Stimulated activated CD4-positive, alpha-beta T cell treated with anti-CD3 and anti-CD28 coated beads, Interleukin-4, amount 100 ng/mL, for 48 hours (primary cell): Measurements from ENCODE around the gene CAND2.

Experiments
- DNase-seq, 2 donors: peaks; one replicate each; pipeline ENCODE4 v3.0.0-alpha.2; 2020; ENCODE audit warnings: low read depth in 2 of 2

Gene CAND2

GRCh38 chr3:12796171-12797123, at the start of gene CAND2:
CAND2 (plus strand) TSS chr3:12796680; CDS start chr3:12796721, 41 bp downstream.
- peak in 1 of 2 donors; percentile 31 for DNase-seq

GRCh38 chr3:12748477-12748876, 48.0 kb upstream of the CAND2 start:
- DNase-seq, result no peak

- DNase-seq, result no peak
Measured at GRCh38 chr3:12750223-12750622, 46.3 kb upstream of the CAND2 start.

- DNase-seq, result peak; percentile 11 to 18
Measured at GRCh38 chr3:12750658-12751071, 45.8 kb upstream of the CAND2 start.

- no peak for DNase-seq
Measured at GRCh38 chr3:12751571-12751970, 44.9 kb upstream of the CAND2 start.

GRCh38 chr3:12752102-12752501, 44.4 kb upstream of the CAND2 start:
- DNase-seq, result no peak

GRCh38 chr3:12752809-12753208, 43.7 kb upstream of the CAND2 start:
- DNase-seq, result no peak

GRCh38 chr3:12753275-12754028, 43.0 kb upstream of the CAND2 start:
- no peak for DNase-seq

GRCh38 chr3:12754313-12754712, 42.2 kb upstream of the CAND2 start:
- DNase-seq, result no peak

GRCh38 chr3:12755754-12756153, 40.7 kb upstream of the CAND2 start:
- DNase-seq, result no peak

- DNase-seq, result no peak
Measured at GRCh38 chr3:12756175-12756574, 40.3 kb upstream of the CAND2 start.

GRCh38 chr3:12756635-12757034, 39.8 kb upstream of the CAND2 start:
- no peak for DNase-seq

GRCh38 chr3:12758025-12758781, 38.3 kb upstream of the CAND2 start:
- DNase-seq, result no peak

GRCh38 chr3:12759097-12759679, 37.3 kb upstream of the CAND2 start, which contains the start of gene TMEM40:
TMEM40 (minus strand) TSS chr3:12759259; CDS start chr3:12749832, 9,427 bp downstream.
- no peak for DNase-seq

- DNase-seq, result no peak
Measured at GRCh38 chr3:12759693-12760565, 36.6 kb upstream of the CAND2 start.

GRCh38 chr3:12764171-12764776, 32.2 kb upstream of the CAND2 start:
- DNase-seq, result no peak

GRCh38 chr3:12766541-12766940, 29.9 kb upstream of the CAND2 start:
- no peak for DNase-seq

- no peak for DNase-seq
Measured at GRCh38 chr3:12768579-12769527, 27.6 kb upstream of the CAND2 start.

- DNase-seq, result no peak
Measured at GRCh38 chr3:12769761-12770160, 26.7 kb upstream of the CAND2 start.
